ENCODE data around the gene SREK1IP1. TPM values are rescaled to one million over a fixed set of nuclear protein-coding genes. Genes with fewer than 3 reads are reported as not detected.

Gene SREK1IP1
- total and polyA plus RNA-seq, 10 of the 15 experiments (the other 5 are each of a cell fraction or from before 2014, with no cell fraction given), result 9.1 to 60.3 (median 26.9) TPM

- peak; percentile 92 for TF ChIP-seq BCLAF1 (IDR thresholded peaks at IDR 0.05)
- no peak for TF ChIP-seq NFYA (IDR thresholded peaks at IDR 0.05; ENCODE audit: borderline replicate concordance, low read depth, low read length)
- peak; percentile 93 for TF ChIP-seq IKZF1 (conservative IDR thresholded peaks at IDR 0.05)
- no peak for TF ChIP-seq HDGF (IDR thresholded peaks at IDR 0.05)
- TF ChIP-seq, protein P1, sequence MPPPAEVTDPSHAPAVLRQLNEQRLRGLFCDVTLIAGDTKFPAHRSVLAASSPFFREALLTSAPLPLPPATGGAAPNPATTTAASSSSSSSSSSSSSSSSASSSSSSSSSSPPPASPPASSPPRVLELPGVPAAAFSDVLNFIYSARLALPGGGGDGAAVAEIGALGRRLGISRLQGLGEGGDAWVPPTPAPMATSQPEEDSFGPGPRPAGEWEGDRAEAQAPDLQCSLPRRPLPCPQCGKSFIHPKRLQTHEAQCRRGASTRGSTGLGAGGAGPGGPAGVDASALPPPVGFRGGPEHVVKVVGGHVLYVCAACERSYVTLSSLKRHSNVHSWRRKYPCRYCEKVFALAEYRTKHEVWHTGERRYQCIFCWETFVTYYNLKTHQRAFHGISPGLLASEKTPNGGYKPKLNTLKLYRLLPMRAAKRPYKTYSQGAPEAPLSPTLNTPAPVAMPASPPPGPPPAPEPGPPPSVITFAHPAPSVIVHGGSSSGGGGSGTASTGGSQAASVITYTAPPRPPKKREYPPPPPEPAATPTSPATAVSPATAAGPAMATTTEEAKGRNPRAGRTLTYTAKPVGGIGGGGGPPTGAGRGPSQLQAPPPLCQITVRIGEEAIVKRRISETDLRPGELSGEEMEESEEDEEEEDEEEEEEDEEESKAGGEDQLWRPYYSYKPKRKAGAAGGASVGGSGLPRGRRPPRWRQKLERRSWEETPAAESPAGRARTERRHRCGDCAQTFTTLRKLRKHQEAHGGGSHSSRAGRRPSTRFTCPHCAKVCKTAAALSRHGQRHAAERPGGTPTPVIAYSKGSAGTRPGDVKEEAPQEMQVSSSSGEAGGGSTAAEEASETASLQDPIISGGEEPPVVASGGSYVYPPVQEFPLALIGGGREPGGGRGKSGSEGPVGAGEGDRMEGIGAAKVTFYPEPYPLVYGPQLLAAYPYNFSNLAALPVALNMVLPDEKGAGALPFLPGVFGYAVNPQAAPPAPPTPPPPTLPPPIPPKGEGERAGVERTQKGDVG (CRISPR knock-in tag; IDR thresholded peaks at IDR 0.05), result no peak
- no peak for TF ChIP-seq KDM1A (IDR thresholded peaks at IDR 0.05; ENCODE audit: borderline replicate concordance)
- TF ChIP-seq ZBTB11 (CRISPR knock-in tag; IDR thresholded peaks at IDR 0.05), result peak; percentile 92
- TF ChIP-seq FOXM1 (IDR thresholded peaks at IDR 0.05; ENCODE audit: low read depth, low read length), result 0 out of 2 replicates have a peak, but pooled peaks have one; percentile 47
- TF ChIP-seq, protein P2, sequence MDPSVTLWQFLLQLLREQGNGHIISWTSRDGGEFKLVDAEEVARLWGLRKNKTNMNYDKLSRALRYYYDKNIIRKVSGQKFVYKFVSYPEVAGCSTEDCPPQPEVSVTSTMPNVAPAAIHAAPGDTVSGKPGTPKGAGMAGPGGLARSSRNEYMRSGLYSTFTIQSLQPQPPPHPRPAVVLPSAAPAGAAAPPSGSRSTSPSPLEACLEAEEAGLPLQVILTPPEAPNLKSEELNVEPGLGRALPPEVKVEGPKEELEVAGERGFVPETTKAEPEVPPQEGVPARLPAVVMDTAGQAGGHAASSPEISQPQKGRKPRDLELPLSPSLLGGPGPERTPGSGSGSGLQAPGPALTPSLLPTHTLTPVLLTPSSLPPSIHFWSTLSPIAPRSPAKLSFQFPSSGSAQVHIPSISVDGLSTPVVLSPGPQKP (IDR thresholded peaks at IDR 0.05; ENCODE audit: low read depth, low read length), result no peak
- TF ChIP-seq KAT2A (conservative IDR thresholded peaks at IDR 0.05; ENCODE audit: control insufficient read depth, low read depth, low read length), result no peak
- no peak for TF ChIP-seq SMARCA5 (IDR thresholded peaks at IDR 0.05)
- no peak for TF ChIP-seq ZNF384 (IDR thresholded peaks at IDR 0.05; ENCODE audit: borderline replicate concordance, low read depth, low read length)
- TF ChIP-seq EZH2 (IDR thresholded peaks at IDR 0.05; ENCODE audit: borderline replicate concordance, control insufficient read depth, low read depth, low read length), result no peak
- no peak for TF ChIP-seq PAX5 (IDR thresholded peaks at IDR 0.05; ENCODE audit: borderline replicate concordance, low read depth, low read length)
- TF ChIP-seq WRNIP1 (IDR thresholded peaks at IDR 0.05; ENCODE audit: borderline replicate concordance, low read depth, low read length), result no peak
- peak; percentile 78 for TF ChIP-seq SIX5 (IDR thresholded peaks at IDR 0.05; ENCODE audit: low read depth, low read length, severe bottlenecking)
- TF ChIP-seq PAX8 (IDR thresholded peaks at IDR 0.05), result no peak
- peak; percentile 83; the same call in 1 of the 2 replicates for TF ChIP-seq ZSCAN29 (IDR thresholded peaks at IDR 0.05)
- no peak for TF ChIP-seq GATAD2B (conservative IDR thresholded peaks at IDR 0.05; ENCODE audit: low read depth)
Measured at GRCh38 chr5:64768358-64769312, at the start of gene SREK1IP1, which contains the start of gene CWC27 (continued).

All from GM12878 (cell line).